ENCODE data around the gene NLRP4.

Gene NLRP4

DNA sequence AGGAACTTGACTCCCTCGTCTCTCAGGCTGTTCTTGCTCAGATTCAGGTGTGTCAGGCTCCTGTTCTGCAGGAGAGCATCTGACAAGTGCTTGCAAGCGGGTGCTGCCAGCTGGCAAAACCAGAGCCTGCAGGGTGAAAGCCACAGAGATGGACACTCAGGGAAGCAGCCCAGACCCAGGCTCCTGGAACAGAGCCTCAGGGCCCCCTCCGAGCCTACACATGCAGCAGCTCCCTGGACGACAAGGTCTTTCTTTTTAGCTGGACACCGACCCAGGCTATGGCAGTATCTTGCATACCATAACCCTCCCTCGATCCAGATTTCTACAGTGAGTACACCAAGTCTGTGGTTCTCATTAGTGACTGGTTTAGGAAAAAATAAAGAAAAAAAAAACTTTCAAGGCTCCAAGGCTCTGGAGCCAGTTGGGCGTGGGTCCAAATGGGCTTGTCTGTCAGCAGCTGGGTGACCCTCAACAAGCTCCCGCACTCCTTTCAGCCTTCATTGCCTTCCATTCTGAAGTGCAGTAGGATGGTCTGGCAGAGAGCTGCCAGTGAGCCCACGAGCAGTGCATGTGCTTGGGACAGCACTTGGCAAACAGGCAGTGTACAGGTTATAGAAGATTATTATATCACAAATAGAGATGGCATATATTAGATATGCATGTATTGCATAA is 65.9 kb downstream of the NLRP4 start:
- in situ Hi-C loops (cut with MboI; ENCODE audit: low sequenced_read_pairs, unreplicated experiment): no loop called here
- no peak for DNase-seq (ENCODE audit: low spot score)
- TF ChIP-seq, protein P1, sequence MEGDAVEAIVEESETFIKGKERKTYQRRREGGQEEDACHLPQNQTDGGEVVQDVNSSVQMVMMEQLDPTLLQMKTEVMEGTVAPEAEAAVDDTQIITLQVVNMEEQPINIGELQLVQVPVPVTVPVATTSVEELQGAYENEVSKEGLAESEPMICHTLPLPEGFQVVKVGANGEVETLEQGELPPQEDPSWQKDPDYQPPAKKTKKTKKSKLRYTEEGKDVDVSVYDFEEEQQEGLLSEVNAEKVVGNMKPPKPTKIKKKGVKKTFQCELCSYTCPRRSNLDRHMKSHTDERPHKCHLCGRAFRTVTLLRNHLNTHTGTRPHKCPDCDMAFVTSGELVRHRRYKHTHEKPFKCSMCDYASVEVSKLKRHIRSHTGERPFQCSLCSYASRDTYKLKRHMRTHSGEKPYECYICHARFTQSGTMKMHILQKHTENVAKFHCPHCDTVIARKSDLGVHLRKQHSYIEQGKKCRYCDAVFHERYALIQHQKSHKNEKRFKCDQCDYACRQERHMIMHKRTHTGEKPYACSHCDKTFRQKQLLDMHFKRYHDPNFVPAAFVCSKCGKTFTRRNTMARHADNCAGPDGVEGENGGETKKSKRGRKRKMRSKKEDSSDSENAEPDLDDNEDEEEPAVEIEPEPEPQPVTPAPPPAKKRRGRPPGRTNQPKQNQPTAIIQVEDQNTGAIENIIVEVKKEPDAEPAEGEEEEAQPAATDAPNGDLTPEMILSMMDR (IDR thresholded peaks at IDR 0.05; ENCODE audit: borderline replicate concordance, control extremely low read depth, extremely low read depth, insufficient read depth, missing control alignments): no peak

DNA sequence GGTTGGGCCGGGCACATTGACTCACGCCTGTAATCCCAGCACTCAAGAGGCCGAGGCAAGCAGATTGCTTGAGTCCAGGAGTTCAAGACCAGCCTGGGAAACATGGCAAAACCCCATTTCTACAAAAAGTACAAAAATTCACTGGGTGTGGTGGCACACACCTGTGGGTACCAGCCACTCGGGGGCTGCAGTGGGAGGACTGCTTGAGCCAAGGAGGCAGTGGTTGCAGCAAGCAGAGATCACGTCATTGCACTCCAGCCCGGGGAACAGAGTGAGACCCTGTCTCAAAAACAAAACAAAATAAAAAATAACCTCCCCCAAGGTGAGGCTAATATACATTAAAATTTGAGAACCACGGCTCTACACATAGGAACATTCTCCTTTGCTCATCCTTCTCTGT is 70.9 kb downstream of the NLRP4 start:
- no peak for DNase-seq (ENCODE audit: low spot score)
- TF ChIP-seq, protein P1 (IDR thresholded peaks at IDR 0.05; ENCODE audit: borderline replicate concordance, control extremely low read depth, extremely low read depth, insufficient read depth, missing control alignments): no peak
- in situ Hi-C loops (cut with MboI; ENCODE audit: low sequenced_read_pairs, unreplicated experiment): no loop called here

DNA sequence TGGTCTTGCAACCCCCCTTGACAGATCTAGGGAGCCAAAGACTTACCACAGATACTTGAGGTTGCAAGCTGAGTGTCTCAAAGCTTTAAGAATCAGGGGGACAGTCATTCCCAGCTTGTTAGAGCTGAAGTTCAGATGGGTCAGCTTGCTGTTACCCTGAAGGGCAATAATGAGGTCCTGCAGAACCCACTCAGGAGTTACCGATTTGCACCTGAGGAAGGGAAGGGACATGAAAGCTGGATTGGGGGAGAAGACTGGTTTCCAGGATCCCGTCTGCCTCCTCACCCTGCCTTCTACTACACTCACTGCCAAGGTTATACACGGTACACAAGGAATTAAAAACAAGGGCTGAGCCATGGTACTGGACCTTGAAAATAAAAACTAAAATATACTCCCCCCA is 71.4 kb downstream of the NLRP4 start:
- DNase-seq (ENCODE audit: low spot score): no peak
- in situ Hi-C loops (cut with MboI; ENCODE audit: low sequenced_read_pairs, unreplicated experiment): no loop called here

DNA sequence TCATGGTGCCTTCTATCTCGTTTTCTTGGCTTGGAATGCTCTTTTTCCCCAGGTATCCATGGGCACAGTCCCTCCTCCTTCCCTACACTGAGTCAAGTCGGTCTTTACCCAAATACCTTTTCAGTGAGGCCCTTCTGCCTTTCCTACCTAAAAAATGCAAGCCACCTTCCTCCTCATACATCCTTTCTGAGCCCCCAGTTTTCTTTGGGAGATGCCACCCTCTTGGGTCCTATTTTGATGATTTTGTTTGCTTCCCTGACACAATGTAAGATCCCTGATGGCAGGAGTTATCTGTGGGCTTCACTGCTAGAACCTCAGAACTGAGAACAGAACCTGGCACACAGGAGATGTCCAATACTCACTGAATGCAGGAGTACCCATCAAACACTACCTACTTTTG is 73.5 kb downstream of the NLRP4 start:
- in situ Hi-C loops (cut with MboI; ENCODE audit: low sequenced_read_pairs, unreplicated experiment): no loop called here
- no peak for DNase-seq (ENCODE audit: low spot score)
- TF ChIP-seq, protein P1 (IDR thresholded peaks at IDR 0.05; ENCODE audit: borderline replicate concordance, control extremely low read depth, extremely low read depth, insufficient read depth, missing control alignments): no peak

More for the DNA sequence above, 71.4 kb downstream of the NLRP4 start:
- TF ChIP-seq, protein P1 (IDR thresholded peaks at IDR 0.05; ENCODE audit: borderline replicate concordance, control extremely low read depth, extremely low read depth, insufficient read depth, missing control alignments): no peak

DNA sequence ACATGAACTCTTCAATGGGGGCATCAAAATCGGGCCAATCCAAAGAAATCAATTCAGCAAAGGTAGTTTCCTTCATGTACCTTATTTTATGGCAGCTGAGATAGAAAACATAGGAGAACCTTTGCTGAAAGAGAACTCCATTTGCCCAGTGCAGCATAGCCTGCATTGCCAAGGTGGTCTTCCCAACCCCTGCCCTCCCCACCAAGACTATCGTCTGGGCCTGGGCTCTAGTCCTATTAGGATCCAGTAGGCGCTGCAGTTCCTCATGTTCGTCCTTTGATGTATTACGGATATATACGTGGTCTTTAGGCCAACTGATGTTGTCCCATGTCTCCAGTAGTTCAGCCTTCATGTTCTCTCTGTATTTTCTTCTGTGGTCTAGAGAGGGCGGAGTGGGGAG is 76.6 kb downstream of the NLRP4 start:
- in situ Hi-C loops (cut with MboI; ENCODE audit: low sequenced_read_pairs, unreplicated experiment): no loop called here
- no peak for DNase-seq (ENCODE audit: low spot score)
- TF ChIP-seq, protein P1 (IDR thresholded peaks at IDR 0.05; ENCODE audit: borderline replicate concordance, control extremely low read depth, extremely low read depth, insufficient read depth, missing control alignments): no peak

DNA sequence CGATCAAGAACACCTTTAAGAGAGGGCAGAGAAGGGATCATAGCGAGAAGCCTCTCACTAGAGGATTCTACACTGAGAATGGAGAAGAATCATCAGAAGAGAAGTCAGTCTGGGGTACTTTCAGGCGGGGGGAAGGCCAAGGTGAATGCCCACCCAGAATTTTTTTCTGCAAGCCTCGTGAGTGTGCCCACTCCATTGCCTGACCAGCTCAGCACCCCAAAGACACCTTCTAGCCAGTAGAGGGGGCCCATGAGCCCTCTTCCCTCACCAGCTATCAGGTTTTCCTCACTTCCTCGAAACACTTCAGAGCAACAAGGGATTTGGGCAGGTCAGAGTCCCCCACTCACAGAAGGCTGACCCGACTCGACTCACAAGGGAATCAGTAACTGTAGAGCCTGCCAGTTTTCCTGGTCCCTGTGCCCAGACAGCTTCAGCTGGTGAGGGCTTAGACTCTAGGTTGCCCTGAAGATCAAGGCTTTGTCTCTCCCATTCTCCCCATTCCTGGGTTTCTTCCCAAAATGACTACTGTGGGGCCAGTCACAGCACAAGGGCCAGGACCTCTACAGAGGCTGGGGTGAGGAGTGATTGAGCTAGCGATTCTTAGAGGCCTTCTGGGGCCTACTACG is 77.4 kb downstream of the NLRP4 start:
- TF ChIP-seq, protein P1 (IDR thresholded peaks at IDR 0.05; ENCODE audit: borderline replicate concordance, control extremely low read depth, extremely low read depth, insufficient read depth, missing control alignments): no peak
- no peak for DNase-seq (ENCODE audit: low spot score)
- in situ Hi-C loops (cut with MboI; ENCODE audit: low sequenced_read_pairs, unreplicated experiment): no loop called here
